GM12878 (cell line): ENCODE results near the gene IFI27L1. TPM values are rescaled to one million over a fixed set of nuclear protein-coding genes. Genes with fewer than 3 reads are reported as not detected.
A peak's percentile ranks its signal among the peaks of the same experiment; 100 is the strongest.

Experiments used
- ATAC-seq: fragments of 200-7000 bp; cut with Tn5 transposase; 3 replicates; pipeline ENCODE4 v1.9.1; 2020; ENCODE audit warnings: mild to moderate bottlenecking, moderate library complexity
- BruUV-seq: library from RNA; stranded (reverse); fragments of 400-500 nt; replicated peaks from 2 replicates; lab custom pipeline; 2021; lab: Mats Ljungman, UMichigan
- CTCF ChIA-PET: fragments of 300-600 bp; sonication (Branson Sonifier 250); formaldehyde crosslinking; extraction: SDS; loops from one replicate; lab custom pipeline; 2021; ENCODE audit warnings: inconsistent platforms; lab: Yijun Ruan, JAX
- POLR2A ChIA-PET: fragments of 350-600 bp; formaldehyde crosslinking; extraction: SDS; loops from one replicate; lab custom pipeline; 2021; ENCODE audit warnings: inconsistent platforms; lab: Charles Lee
- RAD21 ChIA-PET: fragments of 300-600 bp; sonication (Branson Sonifier 250); formaldehyde crosslinking; loops from one replicate; lab custom pipeline; 2023; ENCODE audit warnings: antibody characterized with exemption; ENCODE audit not compliant: unreplicated experiment; lab: Charles Lee
- SMC1A ChIA-PET: fragments of 300-600 bp; sonication (Branson Sonifier 250); formaldehyde crosslinking; loops from one replicate; lab custom pipeline; 2023; ENCODE audit not compliant: unreplicated experiment, uncharacterized antibody; lab: Charles Lee
- DNase-seq: peaks from one replicate; pipeline ENCODE4 v3.0.0-alpha.2; 2011; ENCODE audit warnings: low read depth, low spot score
- FAIRE-seq: peaks from 3 replicates; lab custom pipeline; 2011; peaks lifted over from hg19 to GRCh38; lab: Jason Lieb, UNC
- H2AFZ ChIP-seq: 2 replicates; pipeline ENCODE4 v1.6.0; 2011; ENCODE audit warnings: low read depth, low read length, control low read depth; ENCODE audit not compliant: control insufficient read depth
- H3K27ac ChIP-seq: 2 replicates; pipeline ENCODE4 v1.5.1; 2011; ENCODE audit warnings: control low read depth; ENCODE audit not compliant: control insufficient read depth, insufficient read depth
- H3K27me3 ChIP-seq, 2 experiments: replicated peaks in 1 of 2; 2 replicates each; pipeline versions ENCODE4 v1.6.0 to v1.6.1; 2011; ENCODE audit warnings: low read length in 1 of 2; ENCODE audit not compliant: control insufficient read depth in 2 of 2, insufficient read depth in 2 of 2
- H3K36me3 ChIP-seq, 2 experiments: 2 replicates each; pipeline ENCODE4 v1.5.1; 2011; ENCODE audit warnings: low read length in 1 of 2; ENCODE audit not compliant: control insufficient read depth in 2 of 2, insufficient read depth in 2 of 2
- H3K4me1 ChIP-seq: 2 replicates; pipeline ENCODE4 v1.6.1; 2011; ENCODE audit warnings: mild to moderate bottlenecking, low read length, moderate library complexity, mixed read lengths; ENCODE audit not compliant: control insufficient read depth, insufficient read depth
- H3K4me2 ChIP-seq: 2 replicates; pipeline ENCODE4 v1.6.0; 2011; ENCODE audit warnings: control low read depth; ENCODE audit not compliant: control insufficient read depth, insufficient read depth
- H3K4me3 ChIP-seq: fragments of 200-600 bp; sonication (generic); 2 replicates; pipeline ENCODE4 v1.5.1; 2016
- H3K79me2 ChIP-seq: 2 replicates; pipeline ENCODE4 v1.6.0; 2011; ENCODE audit warnings: low read length; ENCODE audit not compliant: control insufficient read depth, insufficient read depth
- H3K9ac ChIP-seq: 2 replicates; pipeline ENCODE4 v1.8.0; 2011; ENCODE audit warnings: low read length, control low read depth, mixed read lengths; ENCODE audit not compliant: control insufficient read depth, insufficient read depth
- H3K9me3 ChIP-seq: replicated peaks from 3 replicates; pipeline ENCODE4 v1.5.1; 2011; ENCODE audit warnings: mild to moderate bottlenecking, low read length; ENCODE audit not compliant: control insufficient read depth, insufficient read depth
- H4K20me1 ChIP-seq: 2 replicates; pipeline ENCODE4 v1.6.0; 2011; ENCODE audit not compliant: control insufficient read depth, insufficient read depth
- CHD2 ChIP-seq: IDR thresholded peaks from 2 replicates; pipeline ENCODE4 v1.6.1; 2011; ENCODE audit warnings: low read depth, low read length, improper control_type of control experiment, borderline replicate concordance
- EGR1 ChIP-seq, 2 experiments: IDR thresholded peaks; 1 replicate in 1 of 2; 2 replicates in 1 of 2; pipeline ENCODE4 v1.6.1; 2011 to 2012; ENCODE audit warnings: low read depth in 2 of 2, low read length in 2 of 2, borderline replicate concordance in 1 of 2, mild to moderate bottlenecking in 1 of 2, moderate library complexity in 1 of 2
- ETV6 ChIP-seq, 2 experiments: fragments of 450-650 bp in 1 of 2; IDR thresholded peaks in 1 of 2; conservative IDR thresholded peaks in 1 of 2; 2 replicates each; pipeline ENCODE4 v1.6.1; 2014; ENCODE audit warnings: antibody characterized with exemption in 1 of 2, borderline replicate concordance in 1 of 2, low read depth in 1 of 2, mild to moderate bottlenecking in 1 of 2, moderate library complexity in 1 of 2
- HDGF ChIP-seq: fragments of 450-650 bp; IDR thresholded peaks from 2 replicates; pipeline ENCODE4 v1.6.1; 2016; ENCODE audit warnings: antibody characterized with exemption
- LARP7 ChIP-seq: fragments of 450-650 bp; IDR thresholded peaks from 2 replicates; pipeline ENCODE4 v1.6.1; 2017; ENCODE audit warnings: mild to moderate bottlenecking
- PAX5 ChIP-seq: IDR thresholded peaks from 2 replicates; pipeline ENCODE4 v1.6.1; 2011; ENCODE audit warnings: low read depth, low read length, borderline replicate concordance
- RAD21 ChIP-seq: IDR thresholded peaks from 2 replicates; pipeline ENCODE4 v1.6.1; 2011; ENCODE audit warnings: mild to moderate bottlenecking, low read depth, low read length, moderate library complexity; ENCODE audit not compliant: insufficient read depth
- RELA ChIP-seq: fragments of 450-650 bp; IDR thresholded peaks from 2 replicates; pipeline ENCODE4 v1.8.0; 2014; ENCODE audit warnings: borderline replicate concordance; ENCODE audit not compliant: partially characterized antibody
- RFX5 ChIP-seq: IDR thresholded peaks from 2 replicates; pipeline ENCODE4 v1.6.1; 2011; ENCODE audit warnings: low read depth, low read length, improper control_type of control experiment
- SMC3 ChIP-seq: IDR thresholded peaks from 2 replicates; pipeline ENCODE4 v1.6.1; 2011; ENCODE audit warnings: low read length, improper control_type of control experiment, borderline replicate concordance
- STAT1 ChIP-seq: fragments of 450-650 bp; conservative IDR thresholded peaks from 2 replicates; pipeline ENCODE4 v1.6.1; 2014; ENCODE audit warnings: antibody characterized with exemption, mild to moderate bottlenecking
- ZNF217 ChIP-seq: fragments of 450-650 bp; IDR thresholded peaks from 2 replicates; pipeline ENCODE4 v1.6.1; 2017; ENCODE audit warnings: antibody characterized with exemption, mild to moderate bottlenecking
- WGBS: methylation state at CpG from one replicate; pipeline ENCODE4 v1.1.6; 2016; ENCODE audit warnings: low lambda C conversion rate; ENCODE audit not compliant: insufficient replicate concordance, insufficient coverage; ENCODE audit errors: missing lambda C conversion rate; 5-methylcytosine and 5-hydroxymethylcytosine counted together
- in situ Hi-C: fragments of 300-500 bp; cut with MboI; formaldehyde crosslinking; loops from 9 replicates; pipeline ENCODE4 v1.14.3; 2018; ENCODE audit warnings: mixed read lengths
- intact Hi-C: fragments of 100-400 bp; cut with micrococcal nuclease; formaldehyde crosslinking; loops from one replicate; pipeline ENCODE4 v1.14.2; 2022; ENCODE audit not compliant: unreplicated experiment
- polyA plus RNA-seq, 11 experiments: library from polyadenylated mRNA; depleted of rRNA in 4 of 11; unstranded in 6 of 11; stranded (reverse) in 5 of 11; fragments of >200 nt; fragmentation: Nextera tagmentation in 4 of 11; fragmentation: Illumina TruSeq in 1 of 11; extraction: Ambion mirVana in 4 of 11; extraction: Trizol in 1 of 11; gene quantifications; 1 replicate in 1 of 11; 2 replicates in 10 of 11; pipeline versions ENCODE4 v1.2.1 to v1.2.3, GENCODE V29; 2011 to 2016; ENCODE audit warnings: inconsistent platforms in 2 of 11, missing spikeins in 2 of 11, low read depth in 1 of 11
- total RNA-seq, 4 experiments: library from RNA; depleted of rRNA in 3 of 4; stranded (reverse); fragments of >200 nt in 3 of 4; fragmentation: Illumina TruSeq in 1 of 4; extraction: Trizol in 1 of 4; gene quantifications; 2 replicates each; pipeline versions ENCODE4 v1.2.1 to v1.2.3, GENCODE V29; 2013 to 2021
- TF ChIP-seq, protein P1 (sequence below): fragments of 450-650 bp; formaldehyde crosslinking; IDR thresholded peaks from 2 replicates; pipeline ENCODE4 v1.5.0; 2022; ENCODE audit warnings: mild to moderate bottlenecking, missing genetic modification characterization

IFI27L1 gene
- total and polyA plus RNA-seq, 10 of the 15 experiments (the other 5 are each of a cell fraction or from before 2014, with no cell fraction given), result 17.4 to 38.8 (median 27.6) TPM

DNA sequence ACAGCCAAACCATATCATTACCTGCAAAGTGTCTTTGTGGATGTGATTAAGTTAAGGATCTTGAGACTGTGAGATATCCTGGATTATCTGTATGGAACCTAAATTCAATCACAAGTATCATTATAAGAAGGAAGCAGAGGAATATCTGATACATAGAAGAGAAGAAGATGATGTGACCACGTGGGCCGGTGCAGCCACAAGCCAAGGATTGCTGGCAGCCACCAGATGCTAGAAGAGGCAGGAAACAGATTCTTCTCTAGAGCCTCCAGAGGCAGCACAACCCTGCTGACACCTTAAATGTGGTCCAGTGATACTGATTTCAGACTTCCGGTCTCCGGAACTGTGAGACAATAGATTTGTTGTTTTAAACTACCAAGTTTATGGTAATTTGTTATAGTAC lies 54.4 kb downstream of the IFI27L1 start:
- in situ Hi-C loops, result loop anchor here (5.0 kb wide), 2 partner anchors 98 to 203 kb away; no protein-coding TSS in a partner anchor

DNA sequence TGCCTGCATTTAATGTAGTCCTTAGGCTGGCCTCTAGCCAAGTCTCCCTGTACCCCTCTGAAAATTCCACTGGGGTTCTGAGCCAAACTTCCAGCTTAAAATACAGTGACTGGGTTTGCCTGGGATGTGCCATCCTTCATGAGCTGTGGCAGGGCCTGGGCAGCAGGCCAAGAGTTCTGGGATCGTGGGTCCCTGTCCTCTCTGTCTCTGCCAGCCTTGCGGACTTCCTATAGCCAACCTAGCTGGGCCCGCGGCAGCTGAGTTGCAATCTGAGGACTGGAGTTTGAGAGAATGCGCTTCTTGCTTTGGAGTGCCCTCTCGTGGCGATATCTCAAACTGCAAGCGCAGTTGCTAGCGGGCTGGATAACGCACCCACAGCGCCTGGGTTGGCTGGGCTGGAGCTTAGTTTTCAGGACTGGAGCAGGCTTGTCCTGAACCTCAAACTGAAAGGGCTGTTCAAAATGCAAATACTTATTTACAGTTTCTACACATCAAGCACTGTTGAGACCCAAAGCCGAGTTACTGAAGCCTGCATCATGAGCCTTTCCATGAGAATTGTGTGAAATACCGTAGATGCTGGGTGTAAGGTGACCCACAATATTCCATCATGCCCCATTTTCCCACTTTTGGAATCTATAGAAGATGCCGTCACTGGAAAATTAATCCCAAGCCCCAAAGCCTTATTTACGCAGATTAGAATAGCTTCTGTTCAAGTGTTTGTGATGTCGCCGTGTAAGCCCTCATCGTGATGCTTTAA lies 55.6 kb downstream of the IFI27L1 start:
- 29% methylated on average over 18 of the region's 18 CpGs for whole genome bisulfite sequencing
- ChIA-PET CTCF (interaction anchor here (0.7 to 8.9 kb wide), 58 partner anchors 9 to 485 kb away, joined by 3 to 221 read pairs (median 5); partner anchors contain the start of genes DDX24 and IFI27L1), POLR2A (no interaction called here), SMC1A (interaction anchor here (0.6 to 4.7 kb wide), 25 partner anchors 9 to 483 kb away, joined by 3 to 73 read pairs (median 5); no protein-coding TSS in a partner anchor), RAD21 (interaction anchor here (0.8 to 3.3 kb wide), 20 partner anchors 9 to 482 kb away, joined by 3 to 82 read pairs (median 6); partner anchors contain the start of gene PPP4R4)
- DNase-seq (no peak), ATAC-seq (peak; percentile 96), FAIRE-seq (peak; percentile 98)
- peak overlapping the region; percentile 51; the same call in 1 of the 2 replicates for H2AFZ ChIP-seq
- no peaks in the 10 kb centered on the region for H3K4me1 ChIP-seq
- no peaks in the 10 kb centered on the region; a peak in 1 of 4 replicates for H3K27me3 ChIP-seq
- no TSS peak for BruUV-seq
- H3K9me3 ChIP-seq, result no peaks in the 10 kb centered on the region; the same call in 2 of the 3 replicates
- H3K4me3 ChIP-seq, result no peak overlapping the region
- no peak overlapping the region for H3K27ac ChIP-seq
- no peak overlapping the region; the same call in 1 of the 2 replicates for H3K4me2 ChIP-seq
- in situ Hi-C loops, result loop anchor here (5.0 kb wide), 2 partner anchors 99 to 204 kb away; no protein-coding TSS in a partner anchor
- H3K9ac ChIP-seq, result no peak overlapping the region
- no peaks in the 10 kb centered on the region for H3K36me3 ChIP-seq
- H3K79me2 ChIP-seq, result no peaks in the 10 kb centered on the region
- H4K20me1 ChIP-seq, result no peaks in the 10 kb centered on the region
- intact Hi-C loops, result loop anchor here (1.0 to 10.0 kb wide), 5 partner anchors 44 to 479 kb away; no protein-coding TSS in a partner anchor
- TF ChIP-seq ZNF217 (no peak), RELA (peak; percentile 16), HDGF (0 out of 2 replicates have a peak, but pooled peaks have one; percentile 35), RFX5 (0 out of 2 replicates have a peak, but pooled peaks have one; percentile 19), LARP7 (0 out of 2 replicates have a peak, but pooled peaks have one; percentile 34), ETV6 (conservative IDR thresholded peaks at IDR 0.05 in 1 of 2, IDR thresholded peaks at IDR 0.05 in 1 of 2; ENCODE audit: borderline replicate concordance in 1 of 2, low read depth in 1 of 2) (no peak), SMC3 (peak; percentile 95), CHD2 (0 out of 2 replicates have a peak, but pooled peaks have one; percentile 36), RAD21 (peak; percentile 96)
- TF ChIP-seq, protein P1, sequence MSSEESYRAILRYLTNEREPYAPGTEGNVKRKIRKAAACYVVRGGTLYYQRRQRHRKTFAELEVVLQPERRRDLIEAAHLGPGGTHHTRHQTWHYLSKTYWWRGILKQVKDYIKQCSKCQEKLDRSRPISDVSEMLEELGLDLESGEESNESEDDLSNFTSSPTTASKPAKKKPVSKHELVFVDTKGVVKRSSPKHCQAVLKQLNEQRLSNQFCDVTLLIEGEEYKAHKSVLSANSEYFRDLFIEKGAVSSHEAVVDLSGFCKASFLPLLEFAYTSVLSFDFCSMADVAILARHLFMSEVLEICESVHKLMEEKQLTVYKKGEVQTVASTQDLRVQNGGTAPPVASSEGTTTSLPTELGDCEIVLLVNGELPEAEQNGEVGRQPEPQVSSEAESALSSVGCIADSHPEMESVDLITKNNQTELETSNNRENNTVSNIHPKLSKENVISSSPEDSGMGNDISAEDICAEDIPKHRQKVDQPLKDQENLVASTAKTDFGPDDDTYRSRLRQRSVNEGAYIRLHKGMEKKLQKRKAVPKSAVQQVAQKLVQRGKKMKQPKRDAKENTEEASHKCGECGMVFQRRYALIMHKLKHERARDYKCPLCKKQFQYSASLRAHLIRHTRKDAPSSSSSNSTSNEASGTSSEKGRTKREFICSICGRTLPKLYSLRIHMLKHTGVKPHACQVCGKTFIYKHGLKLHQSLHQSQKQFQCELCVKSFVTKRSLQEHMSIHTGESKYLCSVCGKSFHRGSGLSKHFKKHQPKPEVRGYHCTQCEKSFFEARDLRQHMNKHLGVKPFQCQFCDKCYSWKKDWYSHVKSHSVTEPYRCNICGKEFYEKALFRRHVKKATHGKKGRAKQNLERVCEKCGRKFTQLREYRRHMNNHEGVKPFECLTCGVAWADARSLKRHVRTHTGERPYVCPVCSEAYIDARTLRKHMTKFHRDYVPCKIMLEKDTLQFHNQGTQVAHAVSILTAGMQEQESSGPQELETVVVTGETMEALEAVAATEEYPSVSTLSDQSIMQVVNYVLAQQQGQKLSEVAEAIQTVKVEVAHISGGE (CRISPR knock-in tag), result no peak

More for the DNA sequence above, 54.4 kb downstream of the IFI27L1 start:
- DNase-seq (no peak), ATAC-seq (no peak), FAIRE-seq (no peak)
- Histone ChIP-seq H3K9me3 (no peaks in the 10 kb centered on the region; the same call in 2 of the 3 replicates), H3K4me2 (no peak overlapping the region), H3K27me3 (no peaks in the 10 kb centered on the region; a peak in 1 of 4 replicates), H3K79me2 (no peaks in the 10 kb centered on the region), H3K4me1 (no peaks in the 10 kb centered on the region), H3K9ac (no peak overlapping the region), H3K4me3 (no peak overlapping the region), H4K20me1 (no peaks in the 10 kb centered on the region), H3K27ac (no peak overlapping the region), H3K36me3 (no peaks in the 10 kb centered on the region), H2AFZ (no peak overlapping the region)
- CTCF ChIA-PET, result interaction anchor here (0.7 to 4.4 kb wide), 6 partner anchors 16 to 195 kb away, joined by 3 to 58 read pairs (median 6); no protein-coding TSS in a partner anchor
- intact Hi-C loops, result loop anchor here (5.0 to 10.0 kb wide), 2 partner anchors 349 to 478 kb away; no protein-coding TSS in a partner anchor
- no peak for TF ChIP-seq STAT1
- TF ChIP-seq PAX5, result no peak
- TF ChIP-seq EGR1 (IDR thresholded peaks at IDR 0.05; ENCODE audit: borderline replicate concordance in 1 of 2, low read depth in 2 of 2, low read length in 2 of 2), result no peak
- 53% methylated on average over 4 of the region's 4 CpGs for WGBS
- BruUV-seq, result no TSS peak
- SMC1A ChIA-PET, result no interaction called here
- RAD21 ChIA-PET, result no interaction called here
- POLR2A ChIA-PET, result no interaction called here
